ENCODE results near the gene PRDM16.

Gene PRDM16

DNA sequence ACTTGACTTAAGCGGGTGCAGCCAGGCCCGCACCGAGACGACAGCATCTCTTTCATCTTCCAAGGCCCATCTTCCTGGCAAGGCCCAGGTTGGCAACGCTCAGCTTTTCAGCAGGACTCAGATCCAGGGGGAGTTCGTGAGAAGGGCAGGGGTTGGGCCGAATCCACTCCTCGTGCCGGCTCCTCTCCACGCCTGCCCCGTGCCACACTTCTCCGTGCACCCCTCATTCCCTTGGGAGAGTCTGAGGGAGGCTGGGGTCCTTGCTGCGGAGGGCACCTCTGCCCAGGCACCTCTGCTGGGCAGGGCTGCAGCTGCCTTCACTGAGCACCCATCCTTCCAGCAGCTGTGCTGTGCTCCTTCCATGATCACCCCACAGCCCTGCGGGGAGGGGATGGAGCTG is 22.3 kb downstream of the PRDM16 start:
- TF ChIP-seq, protein P1, sequence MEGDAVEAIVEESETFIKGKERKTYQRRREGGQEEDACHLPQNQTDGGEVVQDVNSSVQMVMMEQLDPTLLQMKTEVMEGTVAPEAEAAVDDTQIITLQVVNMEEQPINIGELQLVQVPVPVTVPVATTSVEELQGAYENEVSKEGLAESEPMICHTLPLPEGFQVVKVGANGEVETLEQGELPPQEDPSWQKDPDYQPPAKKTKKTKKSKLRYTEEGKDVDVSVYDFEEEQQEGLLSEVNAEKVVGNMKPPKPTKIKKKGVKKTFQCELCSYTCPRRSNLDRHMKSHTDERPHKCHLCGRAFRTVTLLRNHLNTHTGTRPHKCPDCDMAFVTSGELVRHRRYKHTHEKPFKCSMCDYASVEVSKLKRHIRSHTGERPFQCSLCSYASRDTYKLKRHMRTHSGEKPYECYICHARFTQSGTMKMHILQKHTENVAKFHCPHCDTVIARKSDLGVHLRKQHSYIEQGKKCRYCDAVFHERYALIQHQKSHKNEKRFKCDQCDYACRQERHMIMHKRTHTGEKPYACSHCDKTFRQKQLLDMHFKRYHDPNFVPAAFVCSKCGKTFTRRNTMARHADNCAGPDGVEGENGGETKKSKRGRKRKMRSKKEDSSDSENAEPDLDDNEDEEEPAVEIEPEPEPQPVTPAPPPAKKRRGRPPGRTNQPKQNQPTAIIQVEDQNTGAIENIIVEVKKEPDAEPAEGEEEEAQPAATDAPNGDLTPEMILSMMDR (conservative IDR thresholded peaks at IDR 0.05; ENCODE audit: low read depth, low read length) = no peak
- no peak for DNase-seq (ENCODE audit: low read depth)
- no peak overlapping the region for H3K4me3 ChIP-seq (ENCODE audit: low read depth, low read length)

DNA sequence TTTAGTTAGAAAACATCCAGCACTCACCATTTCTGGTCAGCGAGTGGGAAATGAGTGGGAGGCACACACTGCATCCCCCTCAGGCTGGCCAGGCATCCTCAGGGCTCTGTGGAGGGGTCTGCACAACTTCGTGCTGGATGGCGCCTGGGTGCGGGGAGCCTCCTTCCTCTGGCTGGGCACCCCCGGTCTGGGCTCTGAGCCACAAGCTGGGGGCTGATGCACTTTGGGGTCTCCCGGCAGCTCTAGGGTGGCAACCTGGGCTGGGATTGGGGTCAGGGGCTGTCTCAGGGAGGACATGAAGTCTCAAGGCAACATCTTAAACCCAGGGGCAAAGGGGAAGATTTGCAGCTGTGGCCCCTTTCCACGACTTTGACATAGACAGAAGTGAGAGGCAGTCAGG is 23.5 kb downstream of the PRDM16 start:
- TF ChIP-seq, protein P1 (conservative IDR thresholded peaks at IDR 0.05; ENCODE audit: low read depth, low read length) = no peak
- no peak overlapping the region for H3K4me3 ChIP-seq (ENCODE audit: low read depth, low read length)
- no peak for DNase-seq (ENCODE audit: low read depth)

DNA sequence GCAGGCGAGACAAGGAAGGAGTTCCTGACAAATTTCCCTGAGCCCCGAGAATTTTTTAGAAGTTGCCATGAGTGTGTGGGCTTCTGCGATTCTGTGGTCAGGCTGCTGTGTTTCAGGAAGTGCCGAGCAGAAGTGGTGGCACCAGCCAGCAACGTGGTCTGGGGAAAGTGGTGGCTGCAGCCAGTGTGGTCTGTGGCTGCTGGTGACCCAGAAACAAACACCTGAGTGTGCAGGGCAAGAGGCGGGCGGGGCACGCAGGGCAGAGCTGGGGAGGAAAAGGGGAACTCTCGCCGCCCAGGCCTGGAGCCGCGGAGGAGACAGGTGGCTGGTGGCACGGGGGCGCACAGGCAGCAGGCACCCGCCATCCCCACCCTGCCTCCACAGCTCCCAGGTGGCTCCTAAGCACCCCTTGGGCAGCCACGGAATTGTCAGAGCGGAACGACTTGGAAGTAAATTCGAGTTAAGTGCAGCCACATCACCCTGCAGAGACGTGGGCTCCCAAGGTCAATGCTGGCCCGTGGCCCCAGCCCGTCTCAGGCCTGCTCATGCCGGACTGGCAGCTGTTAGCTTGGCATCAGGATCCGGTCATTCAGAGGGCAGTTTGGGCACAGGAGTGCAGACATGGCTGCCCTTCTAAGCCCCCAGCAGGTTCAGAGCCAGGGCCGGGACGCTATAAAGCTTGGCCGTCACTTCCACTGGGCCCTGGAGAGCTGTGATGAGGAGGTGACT is 25.1 kb downstream of the PRDM16 start:
- TF ChIP-seq, protein P1 (conservative IDR thresholded peaks at IDR 0.05; ENCODE audit: low read depth, low read length) = no peak

DNA sequence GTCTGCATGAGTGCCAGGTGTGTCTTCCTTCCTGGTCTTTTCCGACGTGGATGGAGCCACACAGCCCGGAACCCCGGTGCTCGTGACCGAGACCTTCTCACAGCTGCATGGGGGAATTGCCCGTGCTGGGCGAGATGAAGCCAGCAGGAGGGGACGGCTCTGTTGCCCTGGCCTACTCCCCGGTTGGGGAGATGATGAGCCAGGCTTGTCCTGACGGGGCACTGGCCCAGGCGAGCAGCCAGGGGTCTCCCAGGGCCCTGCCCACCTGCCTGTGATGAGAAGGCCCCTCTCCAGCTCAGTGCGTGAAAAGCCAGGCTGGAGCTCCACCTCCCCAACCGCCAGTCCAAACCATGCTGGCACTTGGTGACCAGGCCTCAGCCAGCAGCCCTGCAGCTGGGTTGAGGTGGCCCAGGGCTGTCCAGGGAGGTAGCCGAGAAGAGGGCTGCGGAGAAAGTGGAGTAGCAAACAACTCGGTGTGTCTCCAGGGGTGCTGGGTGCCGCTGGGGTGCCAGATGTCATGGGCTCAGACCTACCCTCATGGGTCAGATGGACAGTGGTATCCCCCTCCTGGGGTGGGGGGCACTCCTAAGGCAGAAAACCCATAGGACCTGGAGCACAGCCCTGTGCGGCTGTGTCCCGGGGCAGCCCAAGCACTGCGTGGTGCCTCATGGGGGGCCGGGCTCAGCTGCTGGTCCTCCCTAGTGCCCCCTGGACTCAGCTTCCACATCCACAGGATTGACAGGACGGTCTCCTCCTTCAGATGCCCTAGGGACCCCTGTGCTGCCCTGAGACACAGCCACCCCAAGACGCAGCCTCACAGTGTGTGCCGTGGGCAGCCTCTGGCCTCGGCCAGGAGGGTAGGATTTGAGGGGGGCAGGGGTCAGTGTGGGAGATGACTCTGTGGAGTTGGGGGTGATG is 26.1 kb downstream of the PRDM16 start:
- no peak overlapping the region for H3K4me3 ChIP-seq (ENCODE audit: low read depth, low read length)
- DNase-seq (ENCODE audit: low read depth) = no peak
- TF ChIP-seq, protein P1 (conservative IDR thresholded peaks at IDR 0.05; ENCODE audit: low read depth, low read length) = no peak

More for the DNA sequence above, 25.1 kb downstream of the PRDM16 start:
- H3K4me3 ChIP-seq (ENCODE audit: low read depth, low read length) = no peak overlapping the region
- no peak for DNase-seq (ENCODE audit: low read depth)

DNA sequence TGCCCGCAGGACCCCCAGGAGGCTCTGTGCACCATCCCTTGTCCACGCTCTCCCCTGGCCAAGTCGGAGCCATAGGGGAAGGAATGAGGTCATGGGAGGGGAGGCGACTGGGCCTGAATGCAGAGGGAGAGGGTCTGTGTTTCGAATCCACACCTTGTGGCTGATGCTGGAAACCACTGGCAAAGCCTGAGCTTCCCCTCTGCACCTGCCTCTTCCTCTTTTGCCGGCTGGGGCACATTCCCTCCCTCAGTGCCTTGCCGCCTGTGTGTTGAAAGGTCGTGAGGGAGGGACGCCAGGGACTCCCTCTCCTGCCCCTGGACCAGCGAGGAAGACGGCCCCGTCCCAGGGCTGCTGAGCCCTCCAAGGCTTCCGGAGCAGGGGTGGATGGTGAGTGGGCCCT is 27.3 kb downstream of the PRDM16 start:
- TF ChIP-seq, protein P1 (conservative IDR thresholded peaks at IDR 0.05; ENCODE audit: low read depth, low read length) = no peak
- H3K4me3 ChIP-seq (ENCODE audit: low read depth, low read length) = no peak overlapping the region
- no peak for DNase-seq (ENCODE audit: low read depth)

DNA sequence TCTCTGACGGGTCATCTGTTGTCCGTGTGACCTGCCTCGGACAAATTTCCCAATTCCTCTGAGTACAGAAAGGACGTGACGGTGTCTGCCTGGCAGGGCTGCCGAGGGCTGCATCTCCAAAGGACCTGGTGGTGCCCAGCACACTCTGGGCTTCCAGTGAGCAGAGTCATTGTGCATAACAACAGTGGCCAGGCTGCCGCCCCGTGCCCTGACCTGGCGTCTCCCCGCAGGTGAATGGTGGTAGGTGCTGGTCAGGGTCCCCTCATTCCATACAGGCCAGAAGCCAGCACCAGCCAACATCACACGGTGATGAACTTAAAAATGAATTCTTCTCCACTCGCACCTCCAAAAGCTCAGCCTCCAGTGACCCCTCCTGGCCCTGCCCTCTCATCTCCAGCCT is 28.2 kb downstream of the PRDM16 start:
- TF ChIP-seq, protein P1 (conservative IDR thresholded peaks at IDR 0.05; ENCODE audit: low read depth, low read length) = no peak
- DNase-seq (ENCODE audit: low read depth) = no peak
- H3K4me3 ChIP-seq (ENCODE audit: low read depth, low read length) = no peak overlapping the region

Data from choroid plexus epithelial cell (primary cell).